ENCODE data around the gene TRPV2.
A peak's percentile ranks its signal among the peaks of the same experiment; 100 is the strongest.
"Not testable (repeated sequence)": the region's sequence is repeated elsewhere in the genome, so short reads cannot be mapped to it uniquely, and the experiment has no call there.

The TRPV2 gene

DNA sequence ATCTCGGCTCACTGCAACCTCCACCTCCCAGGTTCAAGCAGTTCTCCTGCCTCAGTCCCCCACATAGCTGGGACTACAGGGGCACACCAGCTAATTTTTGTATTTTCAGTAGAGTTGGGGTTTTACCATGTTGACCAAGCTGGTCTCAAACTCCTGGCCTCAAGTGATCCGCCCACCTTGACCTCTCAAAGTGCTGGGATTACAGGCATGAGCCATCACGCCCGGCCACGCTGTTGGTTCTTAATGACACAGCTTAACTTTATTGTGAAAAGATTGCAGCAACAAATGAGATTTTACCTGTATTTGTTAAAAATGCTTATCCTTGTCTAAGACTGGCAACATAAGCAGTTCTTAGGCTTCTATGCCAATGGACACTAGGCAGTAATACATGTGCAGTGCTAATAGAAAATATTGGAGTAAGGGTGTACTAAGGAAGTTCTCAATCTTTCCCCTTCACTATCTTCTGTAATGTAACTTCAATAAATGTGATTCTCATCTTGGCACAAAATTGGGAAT, 31.5 kb upstream of the TRPV2 start:
- ATAC-seq (ENCODE audit: insufficient read depth, low read depth) = no peak
- H2AFZ ChIP-seq (ENCODE audit: low read depth, low read length) = no peak overlapping the region
- no peak for DNase-seq
- H3K9ac ChIP-seq (ENCODE audit: low read depth, low read length) = no peak overlapping the region
- H3K4me1 ChIP-seq (ENCODE audit: insufficient read depth, low read length) = peaks cover 37% of the 10 kb centered on the region
- peaks cover 25% of the 10 kb centered on the region for H3K36me3 ChIP-seq (ENCODE audit: insufficient read depth, low read length)
- H3K4me2 ChIP-seq (ENCODE audit: insufficient read depth, low read length) = no peak overlapping the region
- H3K4me3 ChIP-seq (ENCODE audit: low read depth in 1 of 2, low read length in 2 of 2) = no peak overlapping the region
- TF ChIP-seq, protein P1, sequence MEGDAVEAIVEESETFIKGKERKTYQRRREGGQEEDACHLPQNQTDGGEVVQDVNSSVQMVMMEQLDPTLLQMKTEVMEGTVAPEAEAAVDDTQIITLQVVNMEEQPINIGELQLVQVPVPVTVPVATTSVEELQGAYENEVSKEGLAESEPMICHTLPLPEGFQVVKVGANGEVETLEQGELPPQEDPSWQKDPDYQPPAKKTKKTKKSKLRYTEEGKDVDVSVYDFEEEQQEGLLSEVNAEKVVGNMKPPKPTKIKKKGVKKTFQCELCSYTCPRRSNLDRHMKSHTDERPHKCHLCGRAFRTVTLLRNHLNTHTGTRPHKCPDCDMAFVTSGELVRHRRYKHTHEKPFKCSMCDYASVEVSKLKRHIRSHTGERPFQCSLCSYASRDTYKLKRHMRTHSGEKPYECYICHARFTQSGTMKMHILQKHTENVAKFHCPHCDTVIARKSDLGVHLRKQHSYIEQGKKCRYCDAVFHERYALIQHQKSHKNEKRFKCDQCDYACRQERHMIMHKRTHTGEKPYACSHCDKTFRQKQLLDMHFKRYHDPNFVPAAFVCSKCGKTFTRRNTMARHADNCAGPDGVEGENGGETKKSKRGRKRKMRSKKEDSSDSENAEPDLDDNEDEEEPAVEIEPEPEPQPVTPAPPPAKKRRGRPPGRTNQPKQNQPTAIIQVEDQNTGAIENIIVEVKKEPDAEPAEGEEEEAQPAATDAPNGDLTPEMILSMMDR (IDR thresholded peaks at IDR 0.05; ENCODE audit: borderline replicate concordance, extremely low read depth, low read length, poor library complexity, severe bottlenecking) = no peak
- TF ChIP-seq EZH2 (IDR thresholded peaks at IDR 0.05; ENCODE audit: borderline replicate concordance, low read depth, low read length, severe bottlenecking) = no peak
- H3K9me3 ChIP-seq (ENCODE audit: insufficient read depth, low read length, severe bottlenecking) = no peaks in the 10 kb centered on the region
- H4K20me1 ChIP-seq (ENCODE audit: insufficient read depth, low read length) = peaks cover 27% of the 10 kb centered on the region; the same call in 1 of the 2 replicates
- H3K79me2 ChIP-seq (ENCODE audit: insufficient read depth, low read length) = peaks cover 19% of the 10 kb centered on the region
- no peak overlapping the region for H3K27ac ChIP-seq (ENCODE audit: low read length)
- H3K27me3 ChIP-seq (ENCODE audit: insufficient read depth, low read length, poor library complexity) = peaks cover 4% of the 10 kb centered on the region

DNA sequence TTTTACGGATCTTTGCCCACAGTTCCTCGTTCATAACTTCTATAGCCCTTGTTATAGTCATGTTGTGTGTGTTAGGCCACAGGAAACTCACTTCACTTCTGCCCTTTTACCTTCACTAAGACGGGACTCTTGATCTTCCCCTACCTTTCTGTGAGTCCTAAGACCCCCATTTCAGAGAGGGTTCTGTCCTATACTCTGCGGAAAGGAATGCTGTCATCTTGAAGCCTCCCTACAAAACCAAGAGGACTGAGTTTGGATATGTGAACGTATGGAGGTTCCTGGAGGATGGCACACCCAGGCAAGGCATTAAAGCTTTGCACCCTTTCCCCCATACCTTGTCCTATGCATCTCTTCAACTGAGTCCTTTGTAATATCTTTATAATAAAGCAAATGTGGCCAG, 30.8 kb upstream of the TRPV2 start:
- Histone ChIP-seq H3K9ac (ENCODE audit: low read depth, low read length) (no peak overlapping the region), H3K36me3 (ENCODE audit: insufficient read depth, low read length) (peaks cover 25% of the 10 kb centered on the region), H3K4me3 (ENCODE audit: low read depth in 1 of 2, low read length in 2 of 2) (no peak overlapping the region), H2AFZ (ENCODE audit: low read depth, low read length) (no peak overlapping the region), H3K27ac (ENCODE audit: low read length) (no peak overlapping the region), H3K79me2 (ENCODE audit: insufficient read depth, low read length) (peaks cover 19% of the 10 kb centered on the region), H3K9me3 (ENCODE audit: insufficient read depth, low read length, severe bottlenecking) (no peaks in the 10 kb centered on the region), H3K4me2 (ENCODE audit: insufficient read depth, low read length) (no peak overlapping the region), H3K4me1 (ENCODE audit: insufficient read depth, low read length) (peaks cover 37% of the 10 kb centered on the region), H4K20me1 (ENCODE audit: insufficient read depth, low read length) (peaks cover 27% of the 10 kb centered on the region; the same call in 1 of the 2 replicates), H3K27me3 (ENCODE audit: insufficient read depth, low read length, poor library complexity) (peaks cover 4% of the 10 kb centered on the region)
- TF ChIP-seq EZH2 (IDR thresholded peaks at IDR 0.05; ENCODE audit: borderline replicate concordance, low read depth, low read length, severe bottlenecking) = no peak
- TF ChIP-seq, protein P1 (IDR thresholded peaks at IDR 0.05; ENCODE audit: borderline replicate concordance, extremely low read depth, low read length, poor library complexity, severe bottlenecking) = no peak
- no peak for ATAC-seq (ENCODE audit: insufficient read depth, low read depth)
- DNase-seq = no peak

- not testable (repeated sequence) for H3K27me3 ChIP-seq (ENCODE audit: insufficient read depth, low read length, poor library complexity); H3K9me3 ChIP-seq (ENCODE audit: insufficient read depth, low read length, severe bottlenecking); ATAC-seq (ENCODE audit: insufficient read depth, low read depth); H3K27ac ChIP-seq (ENCODE audit: low read length); DNase-seq
- Histone ChIP-seq H3K4me2 (ENCODE audit: insufficient read depth, low read length) (peak overlapping the region; percentile 68), H3K79me2 (ENCODE audit: insufficient read depth, low read length) (peaks cover 16% of the 10 kb centered on the region), H4K20me1 (ENCODE audit: insufficient read depth, low read length) (peaks cover 27% of the 10 kb centered on the region; the same call in 1 of the 2 replicates), H3K9ac (ENCODE audit: low read depth, low read length) (peak overlapping the region; percentile 46; the same call in 1 of the 2 replicates), H2AFZ (ENCODE audit: low read depth, low read length) (peak overlapping the region; percentile 85), H3K4me3 (ENCODE audit: low read depth in 1 of 2, low read length in 2 of 2) (peak overlapping the region in 1 of 2 experiments; percentile 56; a peak in 2 of 4 replicates), H3K4me1 (ENCODE audit: insufficient read depth, low read length) (peaks cover 32% of the 10 kb centered on the region), H3K36me3 (ENCODE audit: insufficient read depth, low read length) (peaks cover 25% of the 10 kb centered on the region)
Observed at GRCh38 chr17:16386126-16386507, 29.3 kb upstream of the TRPV2 start.

GRCh38 chr17:16391451-16391850, 23.9 kb upstream of the TRPV2 start:
- Histone ChIP-seq H2AFZ (ENCODE audit: low read depth, low read length) (no peak overlapping the region), H3K4me2 (ENCODE audit: insufficient read depth, low read length) (no peak overlapping the region), H3K4me3 (ENCODE audit: low read depth in 1 of 2, low read length in 2 of 2) (no peak overlapping the region), H3K36me3 (ENCODE audit: insufficient read depth, low read length) (no peaks in the 10 kb centered on the region), H3K79me2 (ENCODE audit: insufficient read depth, low read length) (no peaks in the 10 kb centered on the region), H3K9me3 (ENCODE audit: insufficient read depth, low read length, severe bottlenecking) (no peaks in the 10 kb centered on the region), H4K20me1 (ENCODE audit: insufficient read depth, low read length) (no peaks in the 10 kb centered on the region), H3K4me1 (ENCODE audit: insufficient read depth, low read length) (peaks cover 5% of the 10 kb centered on the region), H3K9ac (ENCODE audit: low read depth, low read length) (no peak overlapping the region), H3K27ac (ENCODE audit: low read length) (no peak overlapping the region), H3K27me3 (ENCODE audit: insufficient read depth, low read length, poor library complexity) (peaks cover 4% of the 10 kb centered on the region)
- no peak for ATAC-seq (ENCODE audit: insufficient read depth, low read depth)
- no peak for TF ChIP-seq EZH2 (IDR thresholded peaks at IDR 0.05; ENCODE audit: borderline replicate concordance, low read depth, low read length, severe bottlenecking)
- TF ChIP-seq, protein P1 (IDR thresholded peaks at IDR 0.05; ENCODE audit: borderline replicate concordance, extremely low read depth, low read length, poor library complexity, severe bottlenecking) = no peak
- DNase-seq = no peak

- DNase-seq; H3K4me2 ChIP-seq (ENCODE audit: insufficient read depth, low read length); H3K4me1 ChIP-seq (ENCODE audit: insufficient read depth, low read length); H3K27ac ChIP-seq (ENCODE audit: low read length); H2AFZ ChIP-seq (ENCODE audit: low read depth, low read length); H3K9me3 ChIP-seq (ENCODE audit: insufficient read depth, low read length, severe bottlenecking); H3K36me3 ChIP-seq (ENCODE audit: insufficient read depth, low read length); H3K79me2 ChIP-seq (ENCODE audit: insufficient read depth, low read length); H3K27me3 ChIP-seq (ENCODE audit: insufficient read depth, low read length, poor library complexity); H4K20me1 ChIP-seq (ENCODE audit: insufficient read depth, low read length); ATAC-seq (ENCODE audit: insufficient read depth, low read depth); H3K9ac ChIP-seq (ENCODE audit: low read depth, low read length); H3K4me3 ChIP-seq (ENCODE audit: low read depth in 1 of 2, low read length in 2 of 2): not testable (repeated sequence)
Observed at GRCh38 chr17:16392491-16392890, 22.9 kb upstream of the TRPV2 start.

GRCh38 chr17:16395887-16396286, 19.5 kb upstream of the TRPV2 start:
- not testable (repeated sequence) for H3K79me2 ChIP-seq (ENCODE audit: insufficient read depth, low read length); H3K27ac ChIP-seq (ENCODE audit: low read length); H3K4me2 ChIP-seq (ENCODE audit: insufficient read depth, low read length); H2AFZ ChIP-seq (ENCODE audit: low read depth, low read length); H3K9ac ChIP-seq (ENCODE audit: low read depth, low read length); ATAC-seq (ENCODE audit: insufficient read depth, low read depth); H3K4me1 ChIP-seq (ENCODE audit: insufficient read depth, low read length); H3K9me3 ChIP-seq (ENCODE audit: insufficient read depth, low read length, severe bottlenecking); H3K4me3 ChIP-seq (ENCODE audit: low read depth in 1 of 2, low read length in 2 of 2); H4K20me1 ChIP-seq (ENCODE audit: insufficient read depth, low read length); H3K27me3 ChIP-seq (ENCODE audit: insufficient read depth, low read length, poor library complexity); DNase-seq; H3K36me3 ChIP-seq (ENCODE audit: insufficient read depth, low read length)
